ENCODE results near the gene IL18BP.

DNA sequence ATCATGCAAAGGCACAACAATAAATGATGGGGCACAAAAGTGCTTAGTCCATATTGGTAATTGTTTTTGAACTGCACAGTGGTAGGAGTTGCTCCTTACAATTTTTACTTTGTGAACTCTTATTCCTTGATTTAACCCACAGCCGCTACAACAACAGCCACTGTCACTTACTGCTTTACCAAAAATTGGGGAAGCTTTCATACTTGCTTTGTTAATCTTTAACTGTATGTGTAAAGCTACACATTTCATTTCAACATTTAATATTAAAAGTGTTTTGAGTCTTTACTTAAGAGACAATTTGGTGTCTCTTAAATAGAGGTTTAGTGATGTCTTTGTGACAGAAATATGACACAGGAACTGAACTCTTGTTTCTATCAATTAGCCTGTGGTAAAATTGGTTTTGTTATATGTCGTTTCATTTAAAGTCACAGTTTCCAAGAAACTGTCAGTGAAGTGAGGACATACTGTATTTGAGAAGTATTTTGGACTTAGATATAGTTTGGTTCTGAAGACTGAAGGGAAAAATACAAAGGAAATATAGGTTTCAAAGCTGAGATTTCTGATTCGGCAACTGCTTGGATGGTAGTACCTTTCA is 6.5 kb upstream of the IL18BP start:
- TF ChIP-seq, protein P1, sequence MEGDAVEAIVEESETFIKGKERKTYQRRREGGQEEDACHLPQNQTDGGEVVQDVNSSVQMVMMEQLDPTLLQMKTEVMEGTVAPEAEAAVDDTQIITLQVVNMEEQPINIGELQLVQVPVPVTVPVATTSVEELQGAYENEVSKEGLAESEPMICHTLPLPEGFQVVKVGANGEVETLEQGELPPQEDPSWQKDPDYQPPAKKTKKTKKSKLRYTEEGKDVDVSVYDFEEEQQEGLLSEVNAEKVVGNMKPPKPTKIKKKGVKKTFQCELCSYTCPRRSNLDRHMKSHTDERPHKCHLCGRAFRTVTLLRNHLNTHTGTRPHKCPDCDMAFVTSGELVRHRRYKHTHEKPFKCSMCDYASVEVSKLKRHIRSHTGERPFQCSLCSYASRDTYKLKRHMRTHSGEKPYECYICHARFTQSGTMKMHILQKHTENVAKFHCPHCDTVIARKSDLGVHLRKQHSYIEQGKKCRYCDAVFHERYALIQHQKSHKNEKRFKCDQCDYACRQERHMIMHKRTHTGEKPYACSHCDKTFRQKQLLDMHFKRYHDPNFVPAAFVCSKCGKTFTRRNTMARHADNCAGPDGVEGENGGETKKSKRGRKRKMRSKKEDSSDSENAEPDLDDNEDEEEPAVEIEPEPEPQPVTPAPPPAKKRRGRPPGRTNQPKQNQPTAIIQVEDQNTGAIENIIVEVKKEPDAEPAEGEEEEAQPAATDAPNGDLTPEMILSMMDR (IDR thresholded peaks at IDR 0.05) = no peak
- TF ChIP-seq ZFX (IDR thresholded peaks at IDR 0.05; ENCODE audit: borderline replicate concordance) = no peak
